HG03064 (cell line): ENCODE data around the gene VWF.

Source experiments
- ATAC-seq: cut with Tn5 transposase; IDR thresholded peaks from one replicate; pipeline ENCODE4 v1.9.1; 2021; ENCODE audit warnings: low read depth; ENCODE audit not compliant: unreplicated experiment

Gene VWF

DNA sequence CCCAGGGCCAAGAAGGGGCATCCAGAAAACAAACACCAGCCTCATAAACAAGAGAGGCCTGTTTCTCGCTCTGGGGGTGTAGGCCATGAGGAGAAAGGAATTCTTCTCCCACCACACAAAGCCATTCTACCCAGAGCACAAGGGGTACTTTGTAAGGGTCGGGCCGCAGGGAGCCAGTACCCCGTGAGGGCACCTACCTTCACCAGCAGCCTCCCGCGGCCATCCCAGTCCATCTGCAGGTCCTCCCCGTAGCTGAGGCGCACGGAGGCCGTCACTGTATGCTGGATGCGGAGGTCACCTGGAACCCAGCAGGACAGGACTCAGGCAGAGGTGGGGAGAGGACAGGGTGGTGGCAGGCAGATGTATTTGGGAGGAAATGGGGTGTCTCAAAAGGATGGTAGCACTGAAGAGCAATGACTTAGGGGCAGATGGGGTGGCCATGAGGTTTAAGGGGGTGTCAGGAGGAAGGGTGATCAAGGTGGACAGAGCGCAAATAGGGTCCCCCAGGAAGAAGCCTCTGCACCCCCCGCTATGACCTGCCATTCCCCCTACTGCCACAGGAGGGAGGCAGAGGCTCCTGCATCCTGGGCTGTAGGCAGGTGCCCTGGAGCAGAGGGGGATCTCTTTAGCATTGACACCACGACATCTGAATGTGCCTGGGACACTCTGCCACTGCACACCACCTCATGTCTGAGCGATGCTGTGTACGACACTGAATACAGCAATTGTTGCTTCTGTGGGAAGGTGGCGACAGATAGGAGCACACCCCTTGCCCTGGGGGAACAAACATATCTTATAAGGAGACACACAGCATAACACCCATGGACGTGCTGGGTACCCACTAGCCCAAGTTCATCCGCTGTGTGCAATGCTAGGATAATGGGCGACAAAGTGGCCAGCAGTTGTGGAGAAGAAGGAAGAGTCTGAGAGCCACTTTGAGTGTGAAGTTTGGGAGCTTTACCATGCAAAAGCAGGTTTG is 61.4 kb downstream of the VWF start:
- no peak for ATAC-seq

DNA sequence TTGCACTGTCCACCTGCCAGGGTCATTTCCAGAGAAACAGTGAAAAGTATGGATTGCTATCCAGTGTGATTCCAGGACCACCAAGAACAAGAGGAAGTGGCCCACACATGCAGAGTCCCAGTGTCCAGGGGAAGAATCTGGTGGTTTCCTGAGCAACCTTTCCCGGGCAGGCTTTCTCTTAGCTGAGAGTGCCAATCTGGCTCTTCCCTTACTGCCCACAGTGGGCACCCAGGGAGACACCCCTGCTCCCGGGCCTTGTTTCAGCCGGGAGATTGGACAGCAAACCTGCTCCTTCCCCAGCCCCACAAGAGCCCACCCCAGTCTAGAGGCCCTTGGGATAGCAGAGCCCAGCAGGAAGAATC is 62.1 kb downstream of the VWF start:
- ATAC-seq, result no peak

DNA sequence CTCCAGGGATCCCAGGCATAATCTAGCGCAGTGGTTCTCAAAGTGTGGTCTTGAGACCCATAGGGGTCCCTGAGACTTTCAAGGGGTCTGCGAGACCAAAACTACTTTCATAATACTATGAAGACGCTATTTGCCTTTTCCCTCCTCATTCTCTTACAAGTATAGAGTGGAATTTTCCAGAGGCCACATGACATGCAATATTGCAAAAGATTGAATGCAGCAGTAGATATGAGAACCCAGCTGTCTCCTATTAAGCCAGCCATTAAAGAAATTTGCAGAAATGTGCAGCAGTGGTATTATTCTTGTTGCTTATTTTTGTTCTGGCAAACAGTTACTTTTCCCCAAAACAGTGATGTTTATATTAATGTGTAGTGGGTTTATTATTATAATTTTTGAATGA is 62.8 kb downstream of the VWF start:
- ATAC-seq, result no peak

DNA sequence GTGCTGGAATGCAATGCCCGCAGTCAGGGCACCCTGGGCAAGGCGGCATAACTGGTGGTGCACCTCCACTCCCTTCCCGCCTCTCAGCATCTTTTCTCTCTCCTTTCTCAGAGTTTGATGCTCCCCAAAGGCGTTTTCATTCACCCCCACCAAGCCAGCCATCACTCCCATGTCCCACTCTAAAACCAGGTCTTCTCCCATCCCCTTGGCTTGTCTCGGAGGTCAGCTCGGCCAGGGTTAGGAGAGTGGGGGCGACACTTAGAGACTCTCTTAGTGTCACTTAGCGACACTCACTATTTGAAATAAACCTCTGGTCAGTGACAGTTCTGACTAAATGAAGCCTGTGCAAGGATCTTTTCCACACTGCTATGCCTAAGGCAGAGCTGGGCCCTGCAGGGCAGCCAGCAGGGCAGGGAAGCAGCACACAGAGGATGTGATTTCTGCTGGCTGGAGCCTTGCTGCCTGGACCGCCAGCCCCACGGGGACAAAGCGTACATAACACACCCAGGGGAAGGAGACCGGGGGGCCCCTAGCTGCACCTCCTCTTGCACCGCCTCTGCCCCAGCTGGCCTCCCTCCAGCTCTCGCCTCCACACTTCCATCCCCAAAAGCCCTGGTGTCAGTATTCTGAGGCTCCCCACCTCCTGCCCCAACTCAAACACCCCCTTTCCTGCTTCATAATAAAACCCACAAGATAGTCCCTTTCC is 64.5 kb downstream of the VWF start:
- no peak for ATAC-seq

DNA sequence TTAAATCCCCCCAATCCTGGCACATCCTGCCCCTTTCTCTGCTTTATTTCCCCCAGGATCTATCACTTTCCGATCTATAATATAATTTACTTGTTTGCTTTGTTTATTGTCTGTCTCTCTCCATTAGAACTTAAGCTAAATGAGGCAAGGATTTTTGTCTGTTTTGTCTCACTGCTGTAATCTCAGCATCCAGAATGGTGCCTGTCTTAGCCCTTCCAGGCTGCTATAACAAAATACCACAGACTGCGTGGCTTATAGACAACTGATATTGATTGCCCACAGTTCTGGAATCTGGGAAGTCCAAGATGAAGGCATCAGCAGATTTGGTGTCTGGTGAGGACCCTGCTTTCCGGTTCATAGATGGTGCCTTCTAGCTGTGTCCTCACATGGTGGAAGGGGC is 65.2 kb downstream of the VWF start:
- ATAC-seq, result no peak

DNA sequence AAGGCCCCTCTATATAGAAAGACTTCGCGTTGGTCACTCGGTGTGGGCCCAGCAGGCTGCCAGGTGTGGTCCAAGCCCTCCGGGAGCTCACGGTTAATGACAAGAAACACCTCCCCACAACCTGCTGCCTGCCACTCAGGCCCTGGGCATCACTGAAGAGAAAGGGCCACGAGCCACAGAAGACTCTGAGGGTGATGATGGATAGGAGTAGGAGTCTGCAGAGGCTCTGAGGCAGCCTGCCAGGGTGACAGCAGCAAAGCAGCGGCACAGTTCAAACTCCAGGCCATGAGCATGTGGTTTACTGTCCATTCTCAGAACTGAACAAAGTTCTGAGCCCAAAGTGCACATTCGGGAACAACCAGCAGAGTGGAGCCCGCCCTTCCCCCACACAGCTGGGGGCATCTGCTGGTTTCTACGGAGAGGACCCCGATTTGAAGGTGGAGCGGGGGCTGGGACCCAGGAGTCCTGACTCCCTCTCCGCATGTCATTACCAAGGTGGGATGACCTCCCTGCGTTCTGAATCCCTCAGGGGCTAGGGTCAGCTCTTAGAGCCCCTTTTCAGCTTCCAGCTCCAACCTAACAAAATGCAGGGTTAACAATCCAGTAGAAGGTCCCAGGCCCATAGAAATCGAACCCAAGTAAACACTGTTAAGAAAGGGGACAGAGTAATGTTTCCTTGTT is 65.8 kb downstream of the VWF start:
- ATAC-seq, result no peak

DNA sequence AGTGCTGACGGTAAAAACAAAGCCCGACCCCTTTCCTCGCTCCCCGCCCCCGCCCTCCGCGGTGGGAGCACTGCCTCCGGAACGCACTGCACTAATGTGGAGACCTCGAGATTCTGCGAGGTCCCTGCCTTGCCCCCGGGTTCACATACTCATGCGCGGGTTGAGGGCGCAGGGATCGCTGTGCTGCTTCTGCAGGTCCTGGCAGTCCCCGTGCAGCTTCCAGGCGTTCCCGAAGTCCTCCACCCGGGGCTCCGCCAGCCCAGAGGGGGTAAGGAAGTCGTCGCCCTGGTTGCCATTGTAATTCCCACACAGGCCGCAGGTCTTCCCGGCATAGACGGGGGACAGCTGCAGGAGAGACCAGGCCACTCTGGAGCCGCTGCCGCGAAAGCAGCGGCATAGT is 66.8 kb downstream of the VWF start:
- no peak for ATAC-seq

DNA sequence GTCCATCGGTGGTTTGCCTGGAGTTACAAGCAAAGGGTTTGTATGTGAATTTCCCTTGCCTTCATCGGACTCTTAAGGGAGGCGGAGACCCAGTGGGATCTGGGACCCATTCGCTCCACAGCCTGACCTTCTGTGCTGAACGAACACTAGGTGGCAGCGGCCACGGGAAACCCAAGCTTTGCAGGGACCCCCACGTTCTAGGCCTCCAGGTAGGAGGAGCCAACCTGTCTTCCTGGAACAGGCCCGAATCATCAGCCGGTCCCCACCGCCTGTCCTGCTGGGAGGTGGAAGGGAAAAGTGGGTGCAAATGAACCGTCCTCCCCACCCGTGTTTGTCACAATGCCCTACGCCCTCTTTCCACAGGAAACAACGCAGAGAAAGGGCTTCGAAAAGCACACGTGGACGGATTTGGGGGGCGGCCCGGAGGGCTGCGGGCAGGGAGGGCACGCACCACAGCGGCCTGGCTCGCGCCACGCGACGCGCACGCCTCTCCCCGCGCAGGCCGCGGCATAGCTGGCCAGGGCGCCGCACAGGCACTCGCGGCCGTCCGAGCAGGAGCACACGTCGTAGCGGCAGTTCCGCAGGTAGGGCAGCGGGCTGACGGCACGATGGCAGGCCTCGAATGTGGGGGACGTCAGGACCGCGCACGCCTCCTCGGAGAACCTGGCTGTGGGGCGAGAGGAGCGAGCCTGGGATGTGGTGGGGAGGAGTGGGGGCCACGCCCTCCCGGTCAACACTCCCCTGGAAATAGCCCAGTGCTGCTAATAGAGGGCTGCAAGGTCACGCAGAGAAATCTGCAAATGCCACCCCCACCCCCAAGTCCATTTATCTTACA is 67.8 kb downstream of the VWF start:
- no peak for ATAC-seq

DNA sequence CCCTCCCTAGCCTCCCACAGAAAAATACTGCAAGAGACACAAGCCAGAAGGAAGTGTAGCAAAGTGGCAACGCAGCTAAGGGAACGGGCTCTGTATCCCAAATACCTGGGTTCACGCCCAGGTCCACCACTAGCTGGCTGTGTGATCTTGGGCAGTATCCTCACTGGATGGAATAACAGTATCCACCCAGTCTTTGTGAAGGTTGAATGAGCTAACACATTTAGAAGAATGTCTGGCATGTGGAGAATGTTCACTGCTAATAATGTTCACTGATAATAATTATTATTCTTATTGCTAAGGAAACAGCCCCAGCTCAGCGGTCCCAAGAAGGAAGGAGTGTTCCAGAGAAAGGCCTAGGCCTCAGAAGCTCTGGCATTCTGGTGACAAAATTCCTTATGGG is 70.9 kb downstream of the VWF start:
- ATAC-seq, result no peak

DNA sequence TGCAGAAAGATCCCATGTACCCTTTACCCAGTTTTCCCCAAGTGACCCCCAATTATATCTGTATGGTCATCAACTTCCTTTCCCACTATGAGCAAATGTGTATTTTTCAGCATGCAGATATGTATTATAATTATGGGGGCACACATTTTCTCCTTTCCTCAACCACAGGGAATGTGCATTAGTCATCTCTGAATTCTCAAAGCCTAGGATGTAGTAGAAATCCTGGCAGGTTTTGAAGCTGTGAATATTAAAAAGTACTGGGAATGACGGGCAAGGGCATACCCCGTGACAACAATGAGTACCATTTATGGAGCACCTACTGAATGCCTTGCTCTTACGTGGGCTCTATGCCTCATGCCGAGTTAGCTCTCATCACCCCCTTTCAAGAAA is 71.5 kb downstream of the VWF start:
- no peak for ATAC-seq

DNA sequence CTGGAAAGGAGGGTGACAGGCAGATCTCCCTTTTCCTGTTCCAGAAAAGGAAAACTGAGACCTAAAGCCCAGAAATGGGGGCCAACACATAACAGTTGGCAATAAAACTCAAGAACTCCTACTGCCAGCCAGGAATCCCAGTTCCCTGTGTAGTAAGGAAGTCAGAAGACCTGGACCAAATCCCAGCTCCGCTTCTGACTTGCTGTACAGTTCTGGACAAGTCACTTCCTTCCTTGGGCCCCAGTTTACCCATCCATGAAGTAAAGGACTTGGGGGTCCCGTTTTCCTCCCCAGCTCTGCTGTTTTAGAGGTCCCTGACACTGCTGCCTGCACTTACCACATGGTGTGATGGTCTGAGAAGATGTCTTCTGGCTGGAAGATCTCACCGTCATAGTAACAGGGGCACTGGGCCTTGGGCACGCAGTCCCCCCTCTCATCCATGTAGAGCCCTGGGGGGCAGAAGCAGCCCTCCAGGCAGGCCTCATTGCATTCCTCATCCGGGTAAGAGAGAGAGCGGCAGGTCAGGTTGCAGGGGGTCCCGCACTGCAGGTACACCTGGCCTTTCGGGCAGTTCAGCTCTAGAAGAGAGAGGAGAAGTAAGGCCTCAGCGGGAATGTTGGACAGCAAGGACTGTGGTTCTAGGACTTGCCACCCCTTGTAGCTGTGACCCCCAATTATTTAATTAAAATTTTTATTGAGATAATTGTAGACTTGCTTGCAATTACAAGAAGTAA is 72.1 kb downstream of the VWF start:
- ATAC-seq, result no peak

DNA sequence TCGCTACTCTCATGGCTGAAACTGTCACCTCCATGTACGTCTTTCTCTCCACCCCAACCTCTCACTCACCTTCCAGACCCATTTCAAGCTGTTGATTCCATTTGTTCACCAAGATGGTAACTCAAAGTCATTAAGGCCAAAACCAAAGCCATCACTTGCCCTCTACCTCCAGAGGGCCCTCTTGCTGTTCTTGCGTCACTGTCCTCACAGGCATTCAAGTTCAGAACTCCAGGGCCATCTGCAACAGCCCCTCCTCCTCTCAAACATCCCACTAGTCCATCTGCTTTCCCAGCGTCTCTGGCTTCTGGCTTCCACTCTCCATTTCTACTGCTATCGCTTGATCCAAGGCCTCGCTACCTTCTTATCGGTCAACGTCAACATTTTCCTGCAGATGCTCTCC is 74.5 kb downstream of the VWF start:
- no peak for ATAC-seq

DNA sequence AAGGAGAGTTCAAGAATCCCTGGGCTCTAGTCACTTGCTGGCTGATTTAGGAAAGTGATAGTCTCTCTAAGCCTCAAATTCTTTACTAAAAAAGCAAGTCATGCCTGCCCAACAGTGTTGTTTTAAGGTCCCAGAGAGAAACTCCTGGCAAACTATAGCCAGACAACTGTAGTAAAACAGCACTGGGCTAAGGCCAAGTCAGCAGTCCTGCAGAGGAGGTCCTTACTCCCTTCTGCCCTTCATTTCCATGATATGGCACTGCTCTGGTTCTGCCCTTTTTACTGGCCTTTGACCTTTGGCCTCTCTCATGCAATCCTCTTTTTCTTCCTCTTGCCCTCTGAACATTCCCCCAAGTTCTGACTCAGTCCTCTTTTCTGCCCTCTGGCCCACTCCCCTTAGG is 74.9 kb downstream of the VWF start:
- ATAC-seq, result no peak

DNA sequence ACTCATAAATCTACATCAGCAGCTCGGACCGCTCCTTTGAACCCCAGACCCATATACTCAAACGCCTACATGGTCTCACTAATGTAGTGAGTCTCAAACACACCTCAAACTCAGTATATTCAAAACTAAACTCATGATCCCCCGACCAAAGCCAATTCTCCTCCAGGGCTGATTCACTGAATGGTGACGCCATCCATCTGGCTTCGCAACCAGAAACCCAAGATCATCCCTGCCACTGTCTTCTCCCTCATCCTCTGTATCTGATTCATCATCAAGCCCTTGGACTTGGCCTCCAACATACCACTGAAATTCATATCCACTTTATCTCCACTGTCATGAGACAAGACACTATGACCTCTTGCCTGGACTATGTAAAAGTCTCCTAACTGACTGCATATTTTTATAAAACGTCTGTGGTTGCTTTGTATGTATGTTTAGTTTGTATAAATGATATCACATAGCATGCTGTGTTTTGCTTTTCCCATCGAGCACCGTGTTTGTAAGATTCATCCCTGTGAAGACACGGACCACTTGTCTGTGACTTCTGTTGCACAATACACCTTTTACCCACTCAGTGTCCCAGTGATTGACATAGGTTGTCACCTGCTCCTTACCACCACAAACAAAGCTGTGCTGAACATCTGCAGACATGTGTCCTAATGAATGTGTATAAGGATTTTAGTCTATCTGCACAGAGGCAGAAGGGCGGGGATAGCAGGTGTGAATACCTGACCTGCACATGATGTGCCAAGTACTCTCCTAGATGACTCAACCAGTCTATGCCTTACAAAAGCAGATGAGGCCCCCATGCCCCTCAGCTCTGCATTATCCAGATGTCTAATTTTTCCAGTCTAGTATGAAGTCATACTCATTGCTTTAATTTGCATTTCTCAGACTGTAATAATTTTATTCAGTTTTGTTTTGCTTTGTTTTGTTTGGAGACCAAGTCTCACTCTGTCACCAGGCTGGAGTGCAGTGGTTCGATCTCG is 76.9 kb downstream of the VWF start:
- no peak for ATAC-seq

DNA sequence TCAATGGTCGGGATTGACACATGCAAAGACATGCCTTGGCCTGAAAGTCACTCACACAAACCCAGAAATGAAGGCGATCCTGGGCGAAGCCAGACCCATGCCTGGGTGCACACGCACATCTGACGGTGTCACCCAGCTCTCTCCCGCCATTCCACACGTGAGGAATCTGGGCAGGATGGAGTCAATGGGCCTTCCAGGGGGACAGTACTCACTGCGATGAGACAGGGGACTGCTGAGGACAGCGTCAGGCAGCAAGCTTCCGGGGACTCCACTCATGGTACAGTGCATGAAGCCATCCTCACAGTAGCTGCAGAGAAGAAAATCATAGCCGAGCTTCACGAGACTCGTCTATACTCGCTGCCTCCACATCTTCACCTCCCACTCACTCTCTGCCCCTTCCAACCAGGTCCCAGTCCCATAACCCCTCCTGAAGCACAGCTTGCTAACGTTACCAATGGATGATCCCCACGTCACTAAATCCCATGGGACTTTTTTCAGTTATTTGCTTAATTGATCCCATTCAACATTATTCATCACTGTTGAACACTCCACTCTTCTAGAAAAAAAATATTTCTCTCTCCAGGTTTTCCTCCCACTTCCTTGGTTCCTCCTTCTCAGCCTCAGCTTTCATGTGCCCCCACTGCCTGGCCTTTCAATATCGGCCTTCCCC is 77.8 kb downstream of the VWF start:
- no peak for ATAC-seq

DNA sequence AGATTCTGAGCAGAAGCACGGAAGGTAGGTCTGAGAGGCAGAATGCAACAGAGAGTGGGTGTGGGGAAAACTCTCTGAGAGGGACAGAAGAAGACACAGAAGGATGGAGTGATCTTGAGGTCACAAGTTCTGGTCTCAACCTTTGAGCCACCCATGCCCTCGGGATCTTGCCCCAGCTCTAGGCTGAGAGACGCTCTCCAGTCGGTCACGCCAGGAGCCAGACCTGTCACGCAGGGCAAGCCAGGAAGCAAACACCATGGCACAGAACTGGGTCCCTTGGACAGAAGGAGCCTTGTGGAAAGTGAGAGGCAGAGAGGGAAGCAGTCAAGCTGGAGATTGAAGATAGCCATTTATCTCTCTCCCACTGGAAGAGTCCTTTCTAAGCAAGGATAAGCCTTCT is 79.0 kb downstream of the VWF start:
- ATAC-seq, result no peak

DNA sequence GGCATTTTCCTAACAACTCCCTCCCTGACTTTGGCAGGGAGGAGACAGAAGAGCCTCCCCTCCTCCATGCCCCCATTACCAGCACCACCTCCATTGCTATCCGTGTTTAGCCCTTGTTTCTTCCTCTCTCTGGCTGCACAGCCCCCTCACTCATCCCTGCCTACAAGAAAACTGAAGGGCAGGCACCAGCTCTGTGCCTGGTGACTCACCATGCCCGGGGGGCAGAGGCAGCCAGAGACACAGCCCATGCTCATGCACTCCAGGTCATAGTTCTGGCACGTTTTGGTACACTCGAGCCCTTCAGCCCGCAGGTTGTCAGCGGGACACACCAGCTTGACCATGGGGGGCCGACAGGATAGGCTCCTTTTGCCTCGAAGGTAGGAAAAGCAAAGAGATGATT is 80.4 kb downstream of the VWF start:
- no peak for ATAC-seq

DNA sequence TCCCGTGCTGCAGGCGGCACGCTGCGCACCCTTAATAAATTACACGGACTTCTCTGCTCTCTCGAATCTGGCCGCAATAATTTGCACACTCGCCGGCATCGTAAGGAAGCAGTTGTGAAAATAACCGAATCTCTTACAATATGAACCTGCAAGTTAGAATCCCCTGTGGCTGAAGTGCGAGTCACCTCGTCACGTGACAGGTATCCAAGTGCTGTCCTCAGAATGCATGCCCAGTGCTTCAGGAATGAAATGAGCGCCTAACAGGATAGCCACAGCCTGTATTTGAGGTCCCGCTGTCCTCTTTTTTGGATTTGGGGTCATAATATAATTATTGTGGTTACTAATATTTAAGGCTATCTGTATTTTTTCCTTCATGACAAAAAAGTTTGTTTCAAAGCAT is 82.0 kb downstream of the VWF start:
- no peak for ATAC-seq
